GM21576 (cell line): ENCODE data around the gene C7orf33.
"Not testable (repeated sequence)": the region's sequence is repeated elsewhere in the genome, so short reads cannot be mapped to it uniquely, and the experiment has no call there.

ENCODE experiments used
- ATAC-seq: cut with Tn5 transposase; IDR thresholded peaks from one replicate; pipeline ENCODE4 v1.9.1; 2021; ENCODE audit warnings: mild to moderate bottlenecking, moderate library complexity; ENCODE audit not compliant: unreplicated experiment

The C7orf33 gene

GRCh38 chr7:148579366-148579765, 11.2 kb upstream of the C7orf33 start:
- ATAC-seq: no peak

GRCh38 chr7:148580446-148580845, 10.1 kb upstream of the C7orf33 start:
- ATAC-seq: no peak

GRCh38 chr7:148581624-148582023, 8.9 kb upstream of the C7orf33 start:
- no peak for ATAC-seq

DNA sequence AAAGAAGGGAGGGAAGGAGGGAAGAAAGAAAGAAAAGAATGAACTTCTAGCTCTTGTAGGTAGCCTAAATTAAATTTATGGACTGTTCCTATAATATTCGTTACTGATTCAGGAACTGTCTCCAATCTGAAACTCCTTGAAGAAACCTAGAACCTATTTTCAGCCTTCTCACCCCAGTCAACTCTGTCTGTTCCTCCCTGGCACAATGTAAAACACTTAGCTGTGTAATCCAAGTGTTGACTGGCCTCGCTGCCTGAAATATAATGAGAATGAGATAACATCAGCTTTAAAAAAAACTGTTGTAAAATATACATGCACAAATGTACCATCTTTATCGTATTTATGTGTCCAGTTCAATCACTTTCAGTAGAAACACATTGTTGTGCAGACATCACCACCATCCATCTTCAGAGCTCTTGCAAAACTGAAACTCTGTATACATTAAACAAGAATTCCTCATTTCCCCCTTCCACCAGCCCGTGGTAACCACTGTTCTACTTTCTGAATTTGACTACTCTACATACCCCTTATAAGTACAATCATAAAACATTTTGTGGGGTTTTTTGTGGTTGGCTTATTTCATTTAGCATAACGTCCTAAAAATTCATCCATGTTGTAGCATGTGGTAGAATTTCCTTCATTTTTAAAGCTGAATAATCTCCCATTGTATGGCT, 6.3 kb upstream of the C7orf33 start:
- ATAC-seq: peak; percentile 97

DNA sequence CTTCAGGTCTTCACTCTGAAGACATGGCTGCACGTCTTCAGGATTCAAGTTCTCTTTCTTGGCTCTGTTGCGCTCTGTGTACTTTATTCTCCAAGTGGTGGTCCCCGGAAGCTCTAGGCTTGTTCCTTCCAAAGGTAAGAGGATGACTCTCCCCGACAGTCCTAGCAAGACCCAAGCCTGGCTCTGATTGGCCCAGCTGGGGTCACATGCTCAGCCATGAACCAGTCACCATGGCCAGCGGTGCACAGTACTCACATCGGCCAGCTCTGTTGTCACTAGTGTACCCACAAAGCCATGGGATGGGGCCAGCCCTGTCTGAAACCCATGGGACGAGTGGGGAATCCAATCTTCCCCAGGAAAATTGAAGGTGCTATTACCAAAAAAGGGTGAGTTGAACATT, 5.2 kb upstream of the C7orf33 start:
- no peak for ATAC-seq

GRCh38 chr7:148587076-148587475, 3.5 kb upstream of the C7orf33 start:
- no peak for ATAC-seq

- no peak for ATAC-seq
Measured at GRCh38 chr7:148588168-148588567, 2.4 kb upstream of the C7orf33 start.

GRCh38 chr7:148588670-148589131, 1.9 kb upstream of the C7orf33 start:
- no peak for ATAC-seq

DNA sequence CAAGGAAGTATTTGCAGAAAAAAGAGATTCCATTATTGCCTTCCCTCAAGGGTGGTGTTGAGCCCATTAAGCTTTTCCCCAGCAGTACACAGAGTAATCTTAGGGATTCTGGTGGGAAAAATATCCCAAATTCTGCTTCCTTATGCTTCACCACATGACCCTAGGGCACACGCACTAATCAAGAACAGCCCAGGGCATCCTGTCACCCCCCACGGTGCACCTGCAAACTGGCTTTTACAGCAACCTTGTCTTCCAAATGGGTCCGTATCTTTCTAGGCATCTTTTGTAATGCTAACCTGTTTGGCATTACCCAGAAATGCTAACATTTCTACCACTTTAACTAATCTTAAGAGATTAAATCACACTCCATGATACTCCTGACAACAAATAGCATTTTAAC, 926 bp upstream of the C7orf33 start:
- no peak for ATAC-seq

GRCh38 chr7:148596354-148596753, 5.8 kb downstream of the C7orf33 start:
- not testable (repeated sequence) for ATAC-seq

GRCh38 chr7:148598351-148598750, 7.8 kb downstream of the C7orf33 start:
- ATAC-seq: no peak

DNA sequence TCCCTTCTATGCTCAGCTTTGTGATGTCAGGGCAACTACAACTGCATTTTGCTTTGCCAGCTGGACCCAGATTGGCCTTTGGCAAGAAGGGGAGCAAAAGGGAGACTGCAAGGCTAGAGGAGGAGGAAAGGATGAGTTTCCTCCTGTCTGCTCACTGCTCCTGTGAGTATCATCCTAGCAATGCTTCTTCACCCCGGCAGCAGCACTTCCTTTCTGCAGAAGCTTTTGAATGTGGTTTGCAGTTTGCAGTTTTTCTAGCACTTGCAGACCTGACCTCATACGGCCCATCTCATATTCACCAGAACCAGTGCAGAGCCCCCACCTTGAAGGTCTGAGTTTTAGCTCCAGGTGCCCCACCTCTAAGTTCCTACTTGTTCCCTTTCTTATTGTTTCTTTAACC, 14.8 kb downstream of the C7orf33 start:
- ATAC-seq: no peak

- ATAC-seq: no peak
Measured at GRCh38 chr7:148607151-148607661, 16.6 kb downstream of the C7orf33 start.

GRCh38 chr7:148609045-148609725, 18.6 kb downstream of the C7orf33 start:
- no peak for ATAC-seq

DNA sequence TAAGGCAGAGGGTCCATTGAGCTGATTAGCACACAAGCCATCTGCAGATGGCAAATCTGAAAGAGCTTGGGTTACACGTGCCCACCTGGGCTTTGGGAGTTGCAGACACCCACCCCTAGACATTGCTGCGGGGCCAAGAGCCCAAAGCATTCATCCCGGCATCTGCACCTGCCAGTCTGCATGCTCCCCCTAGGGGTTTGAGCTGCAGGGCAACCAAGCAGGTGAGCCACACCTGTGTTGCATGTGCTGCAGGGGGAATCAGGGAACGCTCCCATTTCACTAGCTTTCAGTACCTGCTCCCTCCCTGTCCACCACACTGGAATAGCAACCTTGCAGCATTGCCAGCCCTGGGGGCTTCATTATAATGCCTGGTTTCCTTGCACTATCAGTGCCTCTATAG, 21.1 kb downstream of the C7orf33 start:
- ATAC-seq: no peak

DNA sequence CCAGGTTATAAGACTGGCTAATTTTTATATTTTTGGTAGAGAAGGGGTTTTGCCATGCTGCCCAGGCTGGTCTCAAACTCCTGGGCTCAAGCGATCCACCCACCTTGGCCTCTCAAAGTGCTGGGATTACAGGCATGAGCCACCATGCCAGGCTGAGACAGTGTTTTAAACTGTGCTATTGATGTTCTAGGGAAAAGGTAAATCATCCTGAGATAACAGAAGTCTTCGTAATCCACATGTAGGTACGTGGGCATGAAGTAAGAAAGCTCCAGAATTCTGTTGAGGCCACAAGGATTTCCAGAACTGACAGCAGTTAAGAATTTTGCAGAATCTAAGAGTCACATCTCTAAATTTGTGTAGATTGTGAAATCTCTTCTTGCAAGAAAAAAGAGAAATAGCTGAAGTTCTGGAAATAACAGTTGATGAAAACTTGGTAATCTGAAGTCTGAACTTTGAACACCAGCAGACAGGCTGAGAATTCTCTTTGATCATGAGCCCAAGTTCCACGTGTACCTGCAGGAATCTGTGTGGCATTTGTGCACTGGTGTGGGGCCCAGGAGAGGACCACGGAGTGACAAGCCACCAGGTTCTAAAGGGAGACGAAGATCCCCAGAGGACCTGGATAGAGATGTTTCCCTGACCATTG, 24.6 kb downstream of the C7orf33 start:
- no peak for ATAC-seq

- no peak for ATAC-seq
Measured at GRCh38 chr7:148620749-148621359, 30.3 kb downstream of the C7orf33 start.

GRCh38 chr7:148621563-148621962, 31.0 kb downstream of the C7orf33 start:
- ATAC-seq: no peak

DNA sequence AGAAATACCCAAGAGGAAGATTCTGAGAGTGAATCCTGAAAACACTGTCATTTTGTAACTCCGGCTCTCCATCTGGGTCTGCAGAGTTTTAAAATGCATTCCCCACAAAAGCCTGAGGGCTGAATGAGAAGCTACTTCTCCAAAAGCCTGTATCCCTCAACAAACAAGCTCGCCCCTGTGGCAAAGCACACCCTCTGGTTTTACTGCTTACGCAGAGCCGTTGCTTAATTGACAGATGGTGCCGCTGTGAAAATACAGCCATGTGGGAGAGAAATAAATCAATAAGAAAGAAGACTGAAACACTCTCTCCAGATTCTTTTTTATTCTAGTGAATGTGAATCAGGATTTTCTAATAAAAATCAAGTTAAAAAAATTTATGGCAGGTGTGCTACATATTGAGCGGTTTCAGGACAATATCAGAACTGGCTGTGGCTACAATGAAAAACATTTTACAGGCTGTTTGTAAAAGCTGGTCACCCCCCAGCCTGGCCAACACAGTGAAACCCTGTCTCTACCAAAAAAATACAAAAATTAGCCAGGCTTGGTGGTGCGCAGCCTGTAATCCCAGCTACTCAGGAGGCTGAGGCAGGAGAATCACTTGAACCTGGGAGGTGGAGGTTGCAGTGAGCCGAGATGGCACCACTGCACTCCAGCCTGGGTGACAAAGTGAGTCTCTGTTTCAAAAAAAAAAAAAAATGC, 32.5 kb downstream of the C7orf33 start:
- ATAC-seq: no peak

GRCh38 chr7:148623586-148624282, 33.2 kb downstream of the C7orf33 start:
- ATAC-seq: no peak
